A549 (cell line): ENCODE measurements around the gene IL1RL2. TPM values are rescaled to one million over a fixed set of nuclear protein-coding genes. Genes with fewer than 3 reads are reported as not detected.

Experiments used
- ATAC-seq, 2 experiments: fragments of 200-7000 bp in 1 of 2; fragments of >200 bp in 1 of 2; cut with Nextera tagmentation in 1 of 2; cut with Tn5 transposase in 1 of 2; 3 replicates each; pipeline versions ENCODE4 v1.8.0 to v1.9.1; 2018 to 2020; ENCODE audit warnings: mild to moderate bottlenecking in 1 of 2, moderate library complexity in 1 of 2
- CTCF ChIA-PET: fragments of 300-600 bp; sonication (Branson Sonifier 250); formaldehyde crosslinking; extraction: SDS; loops from one replicate; lab custom pipeline; 2021; ENCODE audit warnings: antibody characterized with exemption, inconsistent platforms; lab: Yijun Ruan, JAX
- POLR2A ChIA-PET: fragments of 350-600 bp; formaldehyde crosslinking; extraction: SDS; loops from one replicate; lab custom pipeline; 2021; ENCODE audit warnings: antibody characterized with exemption, inconsistent platforms; lab: Yijun Ruan, JAX
- DNase-seq, 2 experiments: peaks; one replicate each; pipeline versions ENCODE4 v3.0.0 to v3.0.0-alpha.2; 2011 to 2016; ENCODE audit warnings: low read depth in 1 of 2, low spot score in 1 of 2
- FAIRE-seq: peaks from 2 replicates; lab custom pipeline; 2011; peaks lifted over from hg19 to GRCh38; lab: Jason Lieb, UNC
- H3K27ac ChIP-seq, 2 experiments: fragments of >200 bp; sonication (Bioruptor Twin); formaldehyde crosslinking; 3 replicates each; pipeline ENCODE4 v1.5.1; 2016 to 2017
- H3K4me1 ChIP-seq: fragments of >200 bp; sonication (Bioruptor Twin); formaldehyde crosslinking; 3 replicates; pipeline ENCODE4 v1.6.1; 2016
- H3K4me2 ChIP-seq: fragments of >200 bp; sonication (Bioruptor Twin); formaldehyde crosslinking; 3 replicates; pipeline ENCODE4 v1.6.1; 2016
- H3K4me3 ChIP-seq: fragments of >200 bp; sonication (Bioruptor Twin); formaldehyde crosslinking; 3 replicates; pipeline ENCODE4 v1.5.1; 2016
- H3K9me3 ChIP-seq: fragments of >200 bp; sonication (Bioruptor Twin); formaldehyde crosslinking; 3 replicates; pipeline ENCODE4 v1.6.1; 2016
- BHLHE40 ChIP-seq: IDR thresholded peaks from 2 replicates; pipeline ENCODE4 v1.6.1; 2012; ENCODE audit warnings: low read depth, low read length, inconsistent platforms
- CBX8 ChIP-seq: fragments of 200-600 bp; sonication (generic); IDR thresholded peaks from 2 replicates; pipeline ENCODE4 v1.6.1; 2016
- EHF ChIP-seq: fragments of 250-450 bp; sonication (Bioruptor Pico); IDR thresholded peaks from 2 replicates; pipeline ENCODE4 v1.5.0; 2020; ENCODE audit warnings: mild to moderate bottlenecking
- ELK1 ChIP-seq: fragments of 150-350 bp; IDR thresholded peaks from 2 replicates; pipeline ENCODE4 v1.6.1; 2014; ENCODE audit warnings: low read depth, mild to moderate bottlenecking, low read length
- EP300 ChIP-seq, 2 experiments: fragments of >200 bp; sonication (Bioruptor Twin); formaldehyde crosslinking; IDR thresholded peaks; 2 replicates in 1 of 2; 3 replicates in 1 of 2; pipeline ENCODE4 v1.6.1; 2016 to 2017
- ESRRA ChIP-seq: fragments of 150-350 bp; IDR thresholded peaks from 2 replicates; pipeline ENCODE4 v1.6.1; 2014; ENCODE audit warnings: mild to moderate bottlenecking, low read length, borderline replicate concordance
- FOSL2 ChIP-seq, 2 experiments: fragments of 450-650 bp in 1 of 2; fragments of >200 bp in 1 of 2; sonication (Bioruptor Twin) in 1 of 2; formaldehyde crosslinking; IDR thresholded peaks; 2 replicates each; pipeline versions ENCODE4 v1.5.0 to v1.6.1; 2016 to 2020; ENCODE audit warnings: mild to moderate bottlenecking in 1 of 2, moderate library complexity in 1 of 2
- HES2 ChIP-seq: fragments of >200 bp; sonication (Bioruptor Twin); formaldehyde crosslinking; IDR thresholded peaks from 2 replicates; pipeline ENCODE4 v1.6.1; 2016
- JUNB ChIP-seq: fragments of >200 bp; sonication (Bioruptor Twin); formaldehyde crosslinking; IDR thresholded peaks from 2 replicates; pipeline ENCODE4 v1.6.1; 2016
- MAX ChIP-seq: IDR thresholded peaks from 2 replicates; pipeline ENCODE4 v1.6.1; 2012
- MAZ ChIP-seq: fragments of 150-350 bp; IDR thresholded peaks from 2 replicates; pipeline ENCODE4 v1.6.1; 2014; ENCODE audit warnings: antibody characterized with exemption, low read depth, low read length, borderline replicate concordance
- MYC ChIP-seq: IDR thresholded peaks from 2 replicates; pipeline ENCODE4 v1.6.1; 2012; ENCODE audit warnings: mild to moderate bottlenecking, inconsistent platforms, low read length, improper control_type of control experiment, borderline replicate concordance
- NR3C1 ChIP-seq: fragments of >200 bp; sonication (Bioruptor Twin); formaldehyde crosslinking; IDR thresholded peaks from 3 replicates; pipeline ENCODE4 v1.6.1; 2017
- PHF8 ChIP-seq: fragments of 200-600 bp; sonication (generic); IDR thresholded peaks from 2 replicates; pipeline ENCODE4 v1.6.1; 2016; ENCODE audit warnings: low read depth, mild to moderate bottlenecking, antibody characterized with exemption, moderate library complexity, borderline replicate concordance
- RARB ChIP-seq: fragments of 250-450 bp; sonication (Bioruptor Pico); IDR thresholded peaks from 2 replicates; pipeline ENCODE4 v1.8.0; 2021; ENCODE audit warnings: mild to moderate bottlenecking, moderate library complexity
- REST ChIP-seq: fragments of 200-600 bp; sonication (generic); IDR thresholded peaks from 2 replicates; pipeline ENCODE4 v1.6.1; 2016; ENCODE audit warnings: antibody characterized with exemption, mild to moderate bottlenecking, moderate library complexity
- RFX5 ChIP-seq: fragments of 450-650 bp; IDR thresholded peaks from 2 replicates; pipeline ENCODE4 v1.7.1; 2014; ENCODE audit warnings: antibody characterized with exemption, mild to moderate bottlenecking, moderate library complexity
- ZNF302 ChIP-seq: fragments of 250-450 bp; sonication (Bioruptor Pico); IDR thresholded peaks from 2 replicates; pipeline ENCODE4 v1.9.0; 2021; ENCODE audit warnings: inconsistent platforms, mild to moderate bottlenecking, moderate library complexity
- WGBS: methylation state at CpG from one replicate; pipeline ENCODE4 v1.1.6; 2017; ENCODE audit errors: missing lambda C conversion rate; 5-methylcytosine and 5-hydroxymethylcytosine counted together
- polyA minus RNA-seq: library from RNA; depleted of rRNA, polyadenylated mRNA; stranded (reverse); fragments of >200 nt; gene quantifications from 2 replicates; pipeline ENCODE4 v1.2.3, GENCODE V29; 2011; rRNA and poly(A)+ RNA removed
- polyA plus RNA-seq, 4 experiments: library from polyadenylated mRNA; depleted of rRNA in 3 of 4; stranded (reverse); fragments of >200 nt; fragmentation: RNase III in 1 of 4; extraction: RNeasy Plus Mini Kit Qiagen cat#74134 plus additional on column Dnase treatment in 1 of 4; gene quantifications; 2 replicates in 3 of 4; 3 replicates in 1 of 4; pipeline ENCODE4 v1.2.3, GENCODE V29; 2011 to 2017
- TF ChIP-seq, protein P1 (sequence below): fragments of >200 bp; sonication (Bioruptor Twin); formaldehyde crosslinking; IDR thresholded peaks from 3 replicates; pipeline ENCODE4 v1.5.1; 2016

IL1RL2 gene
- polyA plus RNA-seq (2011; rRNA removed) (not detected in 2 replicates), polyA plus RNA-seq (2017; fragmentation: RNase III; extraction: RNeasy Plus Mini Kit Qiagen cat#74134 plus additional on column Dnase treatment) (0.05 TPM in 1 of 3 replicates, not detected in the others), polyA minus RNA-seq (0.33 TPM in 1 of 2 replicates, not detected in the other)
- polyA plus RNA-seq (2012; cell fraction: cytosol; rRNA removed), result not detected in 2 replicates
- not detected in 2 replicates for polyA plus RNA-seq (2012; cell fraction: nucleus; rRNA removed)

- H3K4me2 ChIP-seq, result no peak within 1 kb of the TSS
- ATAC-seq (no peak), FAIRE-seq (no peak), DNase-seq (no peak)
- ChIA-PET POLR2A (no interaction called here), CTCF (interaction anchor here (1.0 to 3.3 kb wide), 3 partner anchors 54 to 169 kb away, joined by 3 to 14 read pairs (median 3); partner anchors contain the start of gene IL18R1)
- no peak within 1 kb of the TSS for H3K27ac ChIP-seq
- H3K4me3 ChIP-seq, result no peak within 1 kb of the TSS
- WGBS, result 92% methylated on average over 32 of the region's 36 CpGs
- H3K4me1 ChIP-seq, result peaks cover 15% of the 10 kb centered on the region; the same call in 2 of the 3 replicates
- TF ChIP-seq RFX5 (no peak), ELK1 (no peak), CBX8 (no peak), EP300 (IDR thresholded peaks at IDR 0.05) (no peak), ESRRA (no peak), JUNB (no peak), MYC (no peak), FOSL2 (IDR thresholded peaks at IDR 0.05) (no peak), FOSL2 (CRISPR knock-in tag; IDR thresholded peaks at IDR 0.05) (no peak), MAZ (no peak), RARB (CRISPR knock-in tag) (no peak), ZNF302 (CRISPR knock-in tag) (no peak), HES2 (no peak), PHF8 (no peak), NR3C1 (no peak), MAX (no peak), EHF (CRISPR knock-in tag) (no peak), REST (no peak), BHLHE40 (no peak)
- TF ChIP-seq, protein P1, sequence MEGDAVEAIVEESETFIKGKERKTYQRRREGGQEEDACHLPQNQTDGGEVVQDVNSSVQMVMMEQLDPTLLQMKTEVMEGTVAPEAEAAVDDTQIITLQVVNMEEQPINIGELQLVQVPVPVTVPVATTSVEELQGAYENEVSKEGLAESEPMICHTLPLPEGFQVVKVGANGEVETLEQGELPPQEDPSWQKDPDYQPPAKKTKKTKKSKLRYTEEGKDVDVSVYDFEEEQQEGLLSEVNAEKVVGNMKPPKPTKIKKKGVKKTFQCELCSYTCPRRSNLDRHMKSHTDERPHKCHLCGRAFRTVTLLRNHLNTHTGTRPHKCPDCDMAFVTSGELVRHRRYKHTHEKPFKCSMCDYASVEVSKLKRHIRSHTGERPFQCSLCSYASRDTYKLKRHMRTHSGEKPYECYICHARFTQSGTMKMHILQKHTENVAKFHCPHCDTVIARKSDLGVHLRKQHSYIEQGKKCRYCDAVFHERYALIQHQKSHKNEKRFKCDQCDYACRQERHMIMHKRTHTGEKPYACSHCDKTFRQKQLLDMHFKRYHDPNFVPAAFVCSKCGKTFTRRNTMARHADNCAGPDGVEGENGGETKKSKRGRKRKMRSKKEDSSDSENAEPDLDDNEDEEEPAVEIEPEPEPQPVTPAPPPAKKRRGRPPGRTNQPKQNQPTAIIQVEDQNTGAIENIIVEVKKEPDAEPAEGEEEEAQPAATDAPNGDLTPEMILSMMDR, result no peak
- H3K9me3 ChIP-seq, result no peaks in the 10 kb centered on the region
These were observed at the start of gene IL1RL2 for GRCh38 chr2:102186791-102187495. Gene IL1RL2, plus strand, starts transcription at chr2:102187023. Its CDS starts 845 bp downstream, at chr2:102187868.
